NCI-H2107 (cell line): Measurements from ENCODE around the gene SYNPR.
"Not testable (repeated sequence)": the region's sequence is repeated elsewhere in the genome, so short reads cannot be mapped to it uniquely, and the experiment has no call there.

Experiments used
- DNase-seq: peaks from one replicate; lab custom pipeline; 2025; lab: John Stamatoyannopoulos, UW

The SYNPR gene

DNA sequence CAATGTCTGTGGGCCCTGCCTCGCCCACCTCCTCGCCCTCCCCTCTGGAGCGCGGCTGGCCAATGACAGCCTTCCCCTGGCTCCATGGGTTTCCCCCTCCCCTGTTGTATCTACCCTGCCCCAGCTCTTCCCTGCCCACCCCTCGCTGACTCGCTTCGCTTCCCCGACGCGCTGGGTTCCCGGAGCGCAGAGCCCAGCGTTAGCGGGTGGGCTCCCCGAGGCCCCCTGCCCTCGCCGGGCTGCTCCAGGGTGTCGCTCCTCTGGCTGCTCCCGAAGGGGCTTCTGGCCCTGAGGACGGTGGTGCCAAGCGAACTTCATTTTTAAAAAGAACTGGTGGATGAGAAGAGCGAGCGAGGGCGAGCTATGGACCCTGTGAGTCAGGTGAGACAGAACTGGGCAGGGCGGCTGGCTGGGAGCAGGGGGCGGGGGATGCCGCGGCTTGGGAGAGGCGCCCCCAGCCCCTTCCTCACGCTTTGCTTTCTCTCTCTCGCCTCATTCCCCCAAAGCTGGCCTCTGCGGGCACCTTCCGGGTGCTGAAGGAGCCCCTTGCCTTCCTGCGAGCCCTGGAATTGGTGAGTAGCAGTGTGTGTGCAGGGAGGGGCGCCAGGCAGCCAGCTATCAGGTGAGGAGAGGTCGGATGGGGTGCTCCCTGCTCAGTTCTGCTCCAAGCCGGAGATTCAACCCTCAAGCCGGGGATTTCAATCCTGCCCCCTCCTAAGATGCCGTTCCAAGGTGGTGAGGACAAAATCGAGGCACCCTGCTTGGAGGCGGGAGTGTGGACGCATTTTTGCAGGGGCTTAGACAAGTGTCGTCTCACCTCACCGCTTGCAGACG lies at the start of gene SYNPR:
Gene SYNPR (plus strand): TSS at position 138 of the 834 bp plus-strand sequence.
- no peak for DNase-seq

DNA sequence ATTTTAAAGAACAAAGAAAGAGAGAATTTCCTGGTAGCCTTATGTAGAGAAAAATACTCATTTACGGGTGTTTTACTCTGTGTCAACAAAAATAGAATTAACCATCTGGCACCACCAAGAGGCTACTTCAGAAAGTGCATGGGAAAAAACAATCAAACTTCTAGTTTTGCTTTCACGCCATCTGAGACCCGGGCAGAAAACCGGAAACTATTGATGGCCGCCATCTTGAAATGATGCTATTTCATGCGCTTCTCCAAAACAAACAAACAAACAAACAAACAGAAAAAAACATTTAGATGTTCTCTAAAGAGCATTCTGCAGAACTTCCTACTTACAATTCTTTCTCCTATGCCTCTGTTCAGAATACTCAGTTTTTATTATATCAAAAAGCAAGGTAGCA lies 49.4 kb upstream of the SYNPR start:
- DNase-seq, result no peak

DNA sequence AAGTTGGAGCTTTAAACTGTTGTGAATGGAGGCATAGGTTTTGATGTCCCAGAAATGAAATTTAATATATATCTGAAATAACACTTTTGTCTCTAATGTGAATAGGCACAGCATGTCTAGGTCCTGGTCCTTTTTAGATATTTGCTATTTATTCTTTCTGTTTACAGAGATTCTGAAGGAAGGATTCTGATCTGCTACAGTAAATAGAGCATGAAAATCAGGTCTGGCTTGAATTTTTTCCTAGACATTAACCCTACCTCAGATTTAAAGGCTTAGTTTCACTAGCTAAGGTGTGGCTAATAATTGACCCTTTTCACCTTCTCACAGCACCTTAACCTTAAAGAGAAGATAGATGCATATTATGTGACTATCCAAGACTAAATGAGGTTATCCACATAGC lies 48.0 kb upstream of the SYNPR start:
- DNase-seq, result no peak

DNA sequence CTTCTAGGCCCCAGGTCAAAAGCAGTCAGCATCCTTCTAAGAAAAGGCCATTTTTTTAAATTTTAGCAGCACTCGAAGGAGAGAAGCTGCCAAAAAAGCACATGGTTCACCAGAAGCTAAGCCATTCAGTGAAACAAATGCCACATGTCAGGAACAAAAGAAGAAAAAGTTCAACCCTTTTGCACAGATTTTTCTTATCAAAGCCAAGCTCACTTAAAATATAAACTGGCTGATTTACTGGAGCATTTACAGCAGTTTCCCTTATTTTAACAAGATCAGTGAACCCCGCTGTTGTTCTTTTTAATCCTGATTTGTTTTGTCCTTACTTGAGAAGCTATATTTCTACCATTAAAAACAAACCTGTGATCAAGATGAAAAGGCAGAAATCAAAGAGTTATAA lies 46.5 kb upstream of the SYNPR start:
- DNase-seq, result no peak

DNA sequence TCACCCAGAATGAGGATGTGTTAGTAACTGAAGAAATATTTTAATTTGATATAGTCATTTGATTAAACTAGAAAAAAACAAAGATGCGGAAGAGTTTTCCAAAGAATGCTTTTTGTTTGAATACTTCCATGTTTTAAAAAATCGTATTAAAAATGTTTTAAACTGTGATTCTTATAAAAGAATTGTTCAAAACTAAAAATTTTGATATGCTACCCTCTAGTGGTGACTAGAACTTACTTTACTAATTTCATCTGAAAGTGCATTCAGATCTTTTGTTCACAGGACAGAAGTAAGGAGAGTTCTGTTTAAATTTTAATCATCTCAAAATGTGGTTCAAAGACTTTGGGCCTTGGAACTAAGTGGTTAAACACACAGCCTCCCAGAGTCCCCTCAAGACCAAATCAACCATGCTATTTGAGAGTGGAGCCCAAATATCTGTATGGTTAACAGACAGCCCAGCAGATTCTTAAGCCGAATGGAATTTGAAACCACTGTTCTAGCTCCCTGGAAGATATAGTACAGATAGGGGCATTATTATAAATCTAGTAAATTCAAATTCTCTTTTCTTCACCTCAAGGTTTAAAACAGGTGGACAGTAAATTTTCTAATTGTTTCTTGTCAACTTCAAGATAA lies 45.2 kb upstream of the SYNPR start:
- no peak for DNase-seq

DNA sequence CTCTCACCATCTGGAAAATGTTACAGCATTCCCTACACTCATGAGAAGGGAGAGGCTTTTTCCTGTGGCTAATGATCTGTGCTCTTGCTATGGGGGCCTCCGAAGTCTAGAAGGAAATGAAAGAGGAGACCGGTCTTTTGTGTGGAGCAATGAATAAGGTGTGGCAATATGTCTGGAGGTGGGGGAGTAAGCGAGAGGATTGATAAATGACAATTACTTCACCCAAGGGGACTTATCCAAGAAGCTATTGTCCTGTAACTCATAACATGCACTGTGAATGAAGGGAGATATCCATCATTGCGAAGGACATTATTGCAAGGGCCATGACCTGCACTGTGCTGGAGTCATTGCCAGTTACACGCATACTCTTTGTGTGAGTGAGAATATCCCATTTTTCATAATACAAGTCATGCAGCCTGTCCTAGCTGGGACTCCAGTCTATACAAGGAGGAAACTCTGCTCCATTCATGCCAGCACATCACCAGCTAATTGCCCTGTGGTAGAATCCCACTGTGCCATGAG lies 37.7 kb upstream of the SYNPR start:
- no peak for DNase-seq

DNA sequence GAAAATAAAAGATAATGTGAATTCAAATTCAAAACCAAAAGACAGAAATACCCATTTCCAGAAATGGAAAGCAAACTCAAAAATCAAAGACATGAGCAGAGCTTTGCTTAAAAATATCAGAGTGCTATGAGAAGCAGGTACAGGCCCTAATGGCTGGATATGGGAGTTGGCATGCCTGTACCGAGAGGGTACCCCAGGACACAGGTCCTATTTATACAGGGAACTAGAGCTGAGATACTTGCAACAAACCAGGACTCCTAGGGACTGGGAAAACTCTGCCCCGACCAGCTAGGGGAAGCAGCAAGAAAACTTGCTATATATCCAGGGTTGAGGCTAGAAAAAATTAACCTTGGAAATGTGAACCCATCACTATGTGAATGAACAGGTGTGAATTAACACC lies 36.0 kb upstream of the SYNPR start:
- DNase-seq, result no peak

DNA sequence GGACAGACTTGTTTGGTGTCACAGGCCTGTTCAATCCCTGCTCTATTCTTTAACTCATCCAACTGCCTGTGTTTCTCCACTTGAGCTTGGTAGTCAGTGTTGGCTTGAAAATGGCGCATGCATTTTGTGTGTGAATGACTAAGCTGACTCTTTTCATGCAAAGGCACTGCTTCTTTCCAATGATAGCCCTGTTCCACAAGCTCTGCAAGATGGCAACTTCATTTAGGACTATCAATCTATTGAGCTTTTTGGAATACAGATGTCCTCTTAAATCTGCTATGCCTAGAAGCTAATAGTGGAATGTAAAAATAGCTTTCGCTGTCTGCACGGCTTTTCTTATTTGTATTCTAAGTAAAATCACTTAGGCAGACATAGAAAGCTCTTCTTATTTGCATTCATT lies 33.6 kb upstream of the SYNPR start:
- DNase-seq, result no peak

DNA sequence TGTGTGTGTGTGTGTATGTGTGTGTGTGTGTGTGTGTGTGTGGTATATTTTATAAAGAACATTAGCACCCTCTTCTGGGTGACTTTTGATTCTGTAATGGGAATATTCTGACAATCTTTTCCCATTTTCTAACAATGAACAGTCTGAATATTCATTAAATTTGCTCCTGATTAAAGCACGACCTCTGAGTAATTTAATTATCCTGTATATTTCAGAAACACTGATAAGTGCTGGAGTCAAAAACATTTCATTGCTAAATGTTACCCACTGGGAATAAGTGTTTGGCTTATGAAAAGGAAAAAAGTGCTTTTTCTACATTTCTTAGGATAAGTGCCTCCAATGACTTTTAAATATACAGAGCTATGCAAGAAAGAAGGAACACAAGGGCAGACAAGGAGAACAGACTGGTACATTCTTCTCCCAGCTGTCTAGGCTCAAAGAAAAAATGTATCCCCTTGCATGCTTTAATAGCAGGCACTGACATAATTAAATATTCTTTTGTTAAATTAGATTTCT lies 32.3 kb upstream of the SYNPR start:
- DNase-seq, result no peak

DNA sequence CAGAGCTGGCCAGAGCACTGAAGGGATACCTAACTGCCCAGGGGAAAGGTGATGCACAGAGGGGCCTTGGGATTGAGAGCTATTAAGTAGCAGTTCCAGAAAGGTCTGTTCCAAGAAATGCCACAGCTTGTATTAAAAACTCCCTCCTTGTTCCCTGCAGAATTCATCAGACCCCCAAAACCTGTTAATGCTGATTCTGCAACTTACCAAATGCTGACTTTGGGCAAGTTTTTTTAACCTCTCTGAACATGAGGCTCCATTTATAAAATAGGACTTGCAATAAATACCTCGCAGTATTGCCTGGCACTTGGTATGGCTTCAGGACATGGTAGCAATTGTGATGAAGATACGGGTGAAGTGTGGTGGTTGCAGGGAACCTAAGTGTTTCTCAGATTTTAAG lies 30.1 kb upstream of the SYNPR start:
- DNase-seq, result no peak

DNA sequence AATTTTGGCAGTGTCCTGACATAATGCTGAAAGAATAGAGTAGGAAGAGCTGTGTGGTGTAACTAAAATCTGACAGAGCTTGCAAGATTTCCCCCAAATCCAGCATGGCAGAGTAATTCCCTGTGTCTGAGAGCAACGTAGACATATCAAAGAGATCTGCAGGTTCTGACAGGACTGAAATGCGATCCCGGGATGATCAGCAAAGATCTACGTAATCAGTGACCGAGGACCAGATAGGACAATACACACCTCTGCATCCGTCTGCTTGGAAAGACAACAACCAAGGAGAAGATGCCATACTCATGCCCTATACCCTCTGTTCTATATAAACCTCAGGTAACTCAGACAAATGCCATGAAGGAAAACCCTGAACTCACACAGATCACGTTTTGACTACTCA lies 26.6 kb upstream of the SYNPR start:
- DNase-seq, result no peak

DNA sequence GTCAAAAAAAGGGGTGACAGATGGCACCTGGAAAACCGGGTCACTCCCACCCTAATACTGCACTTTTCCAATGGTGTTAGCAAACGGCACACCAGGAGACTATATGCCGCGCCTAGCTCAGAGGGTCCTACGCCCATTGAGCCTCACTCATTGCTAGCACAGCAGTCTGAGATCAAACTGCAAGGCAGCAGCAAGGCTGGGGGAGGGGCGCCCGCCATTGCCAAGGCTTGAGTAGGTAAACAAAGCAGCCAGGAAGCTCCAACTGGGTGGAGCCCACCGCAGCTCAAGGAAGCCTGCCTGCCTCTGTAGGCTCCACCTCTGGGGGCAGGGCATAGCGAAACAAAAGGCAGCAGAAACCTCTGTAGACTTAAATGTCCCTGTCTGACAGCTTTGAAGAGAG lies 22.3 kb upstream of the SYNPR start:
- not testable (repeated sequence) for DNase-seq

DNA sequence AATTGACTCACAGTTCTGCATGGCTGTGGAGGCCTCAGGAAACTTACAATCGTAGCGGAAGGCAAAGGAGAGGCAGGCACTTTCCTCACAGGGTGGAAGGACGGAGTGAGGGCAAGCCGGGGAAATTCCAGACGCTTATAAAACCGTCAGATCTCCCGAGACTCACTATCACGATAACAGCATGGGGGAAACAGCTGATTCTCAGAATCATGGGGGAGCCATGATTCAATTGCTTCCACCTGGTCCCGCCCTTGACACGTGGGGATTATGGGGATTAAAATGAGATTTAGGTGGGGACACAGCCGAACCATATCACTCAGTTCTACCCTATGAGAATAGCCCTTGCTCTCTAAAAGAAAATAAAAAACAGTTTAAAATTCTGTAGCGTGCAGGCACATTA lies 13.4 kb upstream of the SYNPR start:
- no peak for DNase-seq

DNA sequence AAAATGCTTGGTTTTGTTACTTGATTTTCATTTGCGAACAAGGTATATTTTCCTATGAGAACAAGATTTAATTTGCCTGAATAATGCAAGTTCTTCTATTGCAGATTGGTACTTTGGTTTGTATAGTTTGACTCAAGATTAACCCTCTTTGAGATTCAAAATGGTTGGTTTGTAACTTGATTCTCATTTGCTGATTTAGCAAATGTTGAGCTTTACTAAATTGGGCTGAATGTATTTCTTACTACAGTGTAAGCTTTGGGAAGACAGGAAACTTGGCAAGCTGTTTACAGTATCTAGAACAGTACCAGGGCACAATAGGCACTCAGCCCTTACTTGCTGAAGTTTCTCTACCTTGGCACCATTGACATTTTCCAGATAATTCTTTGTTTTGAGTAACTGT lies 3.7 kb upstream of the SYNPR start:
- no peak for DNase-seq

DNA sequence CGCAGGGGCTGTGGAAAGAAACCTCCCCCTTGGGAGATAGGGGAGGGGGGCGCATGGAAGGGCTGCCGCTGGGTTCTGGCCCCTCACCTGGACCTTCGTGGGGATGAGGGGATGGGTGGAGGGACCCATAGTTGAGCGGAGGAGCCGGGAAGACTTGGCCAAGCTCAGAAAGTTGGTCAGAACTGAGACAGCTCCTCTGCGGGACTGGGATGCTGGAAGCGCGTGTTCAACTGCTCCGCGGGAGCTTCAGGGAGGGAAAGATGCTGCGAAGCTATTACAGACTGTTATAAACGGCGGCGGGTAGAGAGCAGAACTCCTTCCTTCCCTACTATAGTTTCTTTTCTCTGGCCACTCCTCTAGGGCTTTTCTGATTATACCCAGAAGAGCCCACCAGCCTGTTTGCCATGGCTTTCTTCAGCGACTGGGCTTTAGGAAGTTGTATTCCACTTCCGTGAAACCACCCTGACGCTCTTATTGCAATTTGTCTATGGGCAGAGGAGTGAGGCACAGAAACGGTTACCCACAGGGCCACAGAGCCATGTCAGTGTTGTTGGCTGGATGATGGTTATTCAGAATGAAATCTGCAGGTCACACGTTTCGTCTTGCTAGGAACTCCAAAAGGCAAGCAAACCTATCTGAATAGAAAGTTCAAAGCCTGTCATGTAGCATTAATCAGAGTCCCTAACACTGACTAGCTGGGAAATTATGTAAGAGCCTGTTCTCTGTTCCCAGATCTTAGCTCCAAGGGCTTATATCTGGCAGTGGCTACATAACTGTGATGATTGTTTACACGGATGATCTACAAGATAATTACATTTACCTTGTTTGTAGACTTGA lies 1.1 kb downstream of the SYNPR start:
- no peak for DNase-seq

DNA sequence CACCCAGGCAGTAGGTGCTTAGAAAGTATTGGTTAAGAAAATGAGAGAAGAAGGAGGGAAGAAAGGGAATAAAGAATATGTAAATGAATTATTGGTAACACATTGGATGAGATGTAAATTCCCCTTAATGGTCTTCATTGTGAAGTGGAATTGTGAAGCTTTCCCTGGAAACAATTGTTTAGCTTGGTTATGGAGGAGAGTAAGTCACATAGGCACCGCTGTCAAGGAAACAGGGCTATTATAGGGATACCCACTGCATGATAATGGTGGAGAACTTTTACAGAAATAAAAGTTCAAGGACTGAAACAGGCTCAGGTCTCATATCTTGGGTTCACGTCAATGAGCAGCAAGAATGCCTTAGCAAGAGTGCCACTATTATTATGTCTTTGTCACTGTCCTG lies 9.5 kb downstream of the SYNPR start:
- no peak for DNase-seq

DNA sequence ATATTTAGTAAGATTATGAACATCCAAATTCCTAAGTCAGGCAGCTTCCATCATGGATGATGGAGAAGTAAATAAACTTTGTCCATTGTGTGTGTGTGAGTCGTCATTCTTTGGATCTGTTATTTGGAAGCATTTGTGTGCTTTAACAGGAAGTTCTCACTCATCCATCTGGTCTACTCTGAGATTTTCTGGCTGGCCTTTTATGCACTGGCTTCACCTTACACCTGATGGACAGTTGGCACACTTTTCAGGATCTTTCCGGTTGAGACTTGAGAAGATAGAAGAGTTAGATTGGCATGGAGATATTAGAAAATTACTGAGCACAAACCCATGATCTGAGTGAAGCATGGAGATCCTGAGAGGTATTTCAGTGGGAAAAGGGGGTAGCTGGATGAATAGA lies 12.6 kb downstream of the SYNPR start:
- no peak for DNase-seq

DNA sequence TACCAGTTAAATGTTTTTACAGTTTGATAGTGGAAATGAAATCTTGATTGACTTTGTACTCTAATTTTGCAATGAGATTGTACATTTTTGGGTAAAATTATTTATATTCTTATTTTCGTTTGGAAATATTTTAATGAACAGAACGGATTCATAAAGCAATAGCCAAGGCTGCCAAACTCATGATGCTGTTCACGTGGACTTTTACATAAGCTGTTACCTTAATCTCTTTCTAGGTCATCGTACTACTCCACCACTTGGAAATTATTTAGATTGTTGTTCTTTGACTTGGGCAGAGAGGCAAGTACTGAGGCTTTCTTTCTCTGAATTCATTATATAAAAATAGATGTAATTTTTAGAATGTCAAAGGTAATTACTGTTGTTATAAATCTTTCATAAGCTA lies 16.2 kb downstream of the SYNPR start:
- no peak for DNase-seq

DNA sequence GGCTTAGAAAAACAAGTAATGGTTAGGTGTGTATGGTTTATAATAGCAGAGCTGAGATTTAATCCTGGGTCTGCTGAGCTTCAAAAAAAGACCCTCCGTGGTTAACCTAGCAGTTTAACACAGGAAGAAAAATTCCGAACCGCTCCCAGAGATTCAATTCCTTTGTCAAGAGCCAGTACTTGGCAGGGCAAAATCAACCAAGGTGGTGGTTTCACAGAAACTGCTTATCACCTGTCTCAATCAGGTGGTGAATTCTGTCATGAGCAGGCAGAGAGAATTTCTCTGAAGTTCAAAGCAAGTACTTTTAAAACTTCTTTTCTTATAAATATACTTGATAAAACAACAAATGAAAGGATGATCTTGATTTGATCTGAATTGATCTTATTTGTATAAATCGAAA lies 17.2 kb downstream of the SYNPR start:
- DNase-seq, result no peak

DNA sequence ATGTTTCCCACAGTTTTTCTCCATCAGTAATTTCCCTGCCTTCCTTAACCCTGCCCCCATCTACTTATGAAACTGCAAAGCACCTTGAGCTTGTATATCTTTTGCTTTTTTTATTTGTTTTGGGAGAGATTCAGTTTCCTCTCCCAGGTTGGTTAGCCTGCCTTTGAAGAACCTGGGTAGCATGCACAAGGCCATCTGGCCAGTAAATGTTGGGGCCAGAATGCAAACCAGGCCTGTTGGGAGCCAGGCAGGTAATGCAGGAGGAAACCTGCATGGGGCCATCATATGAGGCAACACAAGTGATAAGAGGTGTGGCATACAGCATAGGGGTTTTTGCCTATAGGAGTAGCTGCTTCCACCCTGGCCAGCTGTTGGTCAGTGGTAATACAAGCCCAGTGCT lies 17.7 kb downstream of the SYNPR start:
- DNase-seq, result no peak

DNA sequence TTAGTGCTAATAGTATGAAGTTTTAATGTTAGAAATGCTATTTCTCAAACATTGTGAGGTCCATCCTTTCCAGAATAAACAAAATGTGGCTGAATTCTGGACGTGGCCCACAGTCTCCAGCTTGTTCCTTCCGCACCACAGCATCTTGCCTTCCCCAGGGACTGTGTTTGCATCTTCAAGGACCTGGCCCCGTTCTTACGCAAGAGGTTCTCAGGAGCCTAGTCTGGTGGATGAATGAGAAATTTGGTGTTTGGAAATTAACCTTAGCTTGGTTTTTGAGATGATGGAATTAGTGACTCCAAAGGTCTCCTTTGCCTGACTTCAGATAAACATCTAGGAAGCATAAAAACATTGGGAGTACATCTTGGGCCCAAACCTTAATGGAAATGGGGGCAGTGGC lies 18.1 kb downstream of the SYNPR start:
- DNase-seq, result no peak

DNA sequence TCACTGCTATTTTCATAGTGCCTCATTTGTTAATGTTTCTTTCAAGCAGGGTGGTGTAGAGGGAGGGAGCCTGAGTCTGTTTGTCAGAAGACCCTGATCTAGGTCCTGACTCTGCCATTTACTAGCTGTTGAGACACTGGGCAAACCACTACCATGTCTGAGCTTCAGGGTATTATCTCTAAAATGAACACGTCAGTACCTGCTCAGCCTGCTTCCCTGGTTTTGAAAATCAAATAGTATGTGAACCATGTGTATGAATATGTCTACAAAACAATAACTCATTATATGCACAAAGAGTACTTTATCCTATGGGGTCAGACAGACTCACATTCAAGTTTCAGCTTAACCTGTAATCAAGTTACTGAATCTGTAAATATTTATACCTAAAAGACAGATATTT lies 25.1 kb downstream of the SYNPR start:
- DNase-seq, result no peak

DNA sequence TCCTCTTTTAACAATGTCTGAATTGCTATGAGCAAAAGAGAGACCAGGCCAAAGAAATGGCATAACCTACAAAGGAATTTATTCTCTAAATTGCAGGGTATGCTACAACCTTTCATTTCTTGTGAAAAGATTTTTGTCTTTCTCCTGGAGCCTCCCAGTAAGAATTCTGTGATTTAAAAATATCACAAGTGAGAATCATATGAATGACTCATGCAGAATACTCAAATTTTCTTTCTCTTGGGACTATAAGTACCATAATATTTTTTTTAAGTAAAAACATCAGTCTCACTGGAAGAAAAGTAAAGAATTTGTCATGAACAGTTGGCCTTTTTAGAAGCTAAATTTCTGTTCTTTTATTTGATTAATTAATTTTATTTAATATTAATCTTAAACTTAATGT lies 26.3 kb downstream of the SYNPR start:
- no peak for DNase-seq
